Occipital lobe (tissue), 2 donors: Measurements from ENCODE around the gene FGF18. TPM values are rescaled to one million over a fixed set of nuclear protein-coding genes. Genes with fewer than 3 reads are reported as not detected.

Experiments used
- DNase-seq: peaks from one replicate; lab custom pipeline; 2025; lab: John Stamatoyannopoulos, UW
- total RNA-seq: library from RNA; depleted of rRNA; stranded (reverse); fragments of >200 nt; gene quantifications from one replicate; pipeline ENCODE4 v1.2.3, GENCODE V29; 2014

The FGF18 gene
- total RNA-seq, 1 donor from 2014 or later, result 0.62 TPM

DNA sequence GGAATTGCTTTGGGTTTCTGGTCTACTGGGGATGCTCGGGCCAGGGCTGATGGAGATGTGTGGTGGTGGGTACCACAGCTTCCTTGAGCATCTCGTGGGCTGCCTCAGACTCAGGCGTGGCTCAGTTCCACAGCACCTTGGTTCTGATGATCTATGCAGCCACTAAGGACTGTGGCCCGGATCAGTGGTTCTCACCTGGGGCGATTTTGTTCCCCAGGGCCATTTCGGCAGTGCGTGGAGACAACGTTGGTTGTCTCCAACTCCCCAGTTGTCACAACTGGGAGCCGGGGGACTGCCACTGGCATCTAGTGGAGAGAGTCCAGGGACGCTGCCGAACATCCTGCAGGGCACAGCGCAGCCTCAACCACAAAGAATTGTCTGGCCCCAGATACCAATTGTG lies 47.7 kb downstream of the FGF18 start:
- no peak for DNase-seq

GRCh38 chr5:171469326-171469725 lies 49.9 kb downstream of the FGF18 start:
- no peak for DNase-seq

DNA sequence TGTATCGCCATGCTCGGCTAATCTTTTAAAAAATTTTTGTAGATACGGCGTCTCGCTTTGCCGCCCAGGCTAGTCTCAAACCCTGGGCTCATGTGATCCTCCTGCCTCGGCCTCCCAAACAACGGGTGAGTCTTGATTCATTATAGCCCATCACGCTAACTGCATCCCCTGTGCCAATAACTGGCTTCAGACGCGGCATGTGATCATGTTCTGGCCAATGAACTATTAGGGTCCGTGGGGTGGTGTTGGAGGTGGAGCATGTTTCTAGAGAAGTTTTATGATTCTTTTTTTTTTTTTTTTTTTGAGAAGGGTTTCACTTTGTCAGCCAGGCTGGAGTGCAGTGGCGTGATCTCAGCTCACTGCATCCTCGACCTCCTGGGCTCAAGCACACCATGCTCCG lies 51.0 kb downstream of the FGF18 start:
- no peak for DNase-seq

- no peak for DNase-seq
Measured at GRCh38 chr5:171474230-171474813, 54.9 kb downstream of the FGF18 start.

- DNase-seq, result no peak
Measured at GRCh38 chr5:171475596-171475995, 56.1 kb downstream of the FGF18 start.

- DNase-seq, result no peak
Measured at GRCh38 chr5:171476701-171477100, 57.3 kb downstream of the FGF18 start.

DNA sequence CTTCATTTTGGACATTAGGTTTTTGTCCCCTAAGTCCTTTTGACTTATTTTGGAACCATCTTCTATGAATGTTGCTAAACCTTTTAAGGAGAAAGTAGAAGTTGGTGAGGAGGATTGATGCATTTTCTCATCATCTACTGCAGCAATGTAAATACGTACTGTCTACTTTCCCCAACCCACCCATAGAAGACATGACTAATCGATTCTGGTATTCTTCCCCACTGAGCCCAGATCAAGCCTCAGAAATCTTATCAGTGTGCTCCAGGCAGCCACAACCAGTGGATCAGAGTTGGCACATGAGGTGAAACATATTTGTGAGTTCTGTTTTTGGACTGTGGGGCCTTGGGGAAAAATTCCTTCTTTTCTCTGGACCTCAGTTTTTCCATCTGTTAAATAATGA lies 57.7 kb downstream of the FGF18 start:
- DNase-seq, result no peak

DNA sequence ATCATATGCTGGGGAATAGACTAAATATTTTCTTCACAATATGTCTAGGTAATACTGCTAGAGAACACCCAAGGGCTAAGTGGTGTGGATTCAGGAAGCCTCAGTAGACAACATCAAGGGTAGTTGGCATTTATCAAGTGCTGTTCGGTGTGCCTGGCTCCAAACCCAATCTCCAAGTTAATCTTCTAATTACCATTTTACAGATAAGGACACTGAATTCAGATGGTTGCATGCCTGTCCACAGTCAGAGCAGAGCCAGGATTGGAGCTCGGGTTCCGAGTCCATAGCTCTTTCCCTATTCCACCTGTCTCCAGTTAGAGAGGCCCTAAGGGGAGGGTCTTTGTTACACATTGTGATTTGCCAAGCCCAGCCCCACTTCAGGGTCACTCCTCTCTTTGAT lies 58.2 kb downstream of the FGF18 start:
- no peak for DNase-seq

DNA sequence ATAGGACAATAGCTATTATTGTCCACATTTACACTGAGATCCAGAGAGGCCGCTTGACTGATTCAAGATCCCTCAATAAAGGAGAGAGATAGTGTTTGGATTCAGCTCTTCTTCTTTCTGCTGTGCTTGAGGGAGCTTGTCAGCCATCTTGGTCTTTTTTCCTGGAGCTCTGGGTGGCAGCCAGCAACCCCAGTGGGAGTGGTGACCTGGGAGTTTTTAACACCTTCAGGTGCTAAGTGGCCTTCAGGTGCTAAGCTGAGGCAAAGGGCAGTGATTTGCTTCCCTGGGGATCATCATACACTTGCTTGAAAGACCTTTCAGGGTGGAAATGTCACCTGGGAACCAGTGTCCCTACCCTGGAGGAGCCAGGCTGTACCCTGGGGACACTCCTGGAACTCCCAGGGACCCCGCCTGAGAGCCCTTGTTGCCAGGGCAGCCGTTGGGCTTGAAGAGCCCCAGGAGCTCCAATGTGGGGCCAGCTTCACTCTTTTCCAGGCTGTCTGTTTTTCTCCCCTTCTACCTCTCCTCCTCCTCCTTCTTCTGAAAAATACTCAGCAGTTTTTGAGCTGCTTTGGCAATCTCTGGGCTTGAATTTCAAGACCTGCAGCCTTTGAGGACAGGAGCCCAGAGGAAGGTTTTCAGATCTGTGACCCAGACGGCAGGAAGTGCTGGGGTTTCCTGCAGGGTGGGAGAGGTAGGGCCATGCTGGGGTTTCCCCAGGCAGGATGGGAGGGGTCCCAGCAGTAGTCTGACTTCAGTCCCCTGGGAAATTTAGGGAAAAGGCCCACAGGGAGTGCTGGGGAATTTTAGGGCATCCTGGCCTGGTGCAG lies 59.7 kb downstream of the FGF18 start:
- no peak for DNase-seq

GRCh38 chr5:171479776-171480125 lies 60.3 kb downstream of the FGF18 start:
- no peak for DNase-seq

- DNase-seq, result no peak
Measured at GRCh38 chr5:171480239-171480638, 60.8 kb downstream of the FGF18 start.

DNA sequence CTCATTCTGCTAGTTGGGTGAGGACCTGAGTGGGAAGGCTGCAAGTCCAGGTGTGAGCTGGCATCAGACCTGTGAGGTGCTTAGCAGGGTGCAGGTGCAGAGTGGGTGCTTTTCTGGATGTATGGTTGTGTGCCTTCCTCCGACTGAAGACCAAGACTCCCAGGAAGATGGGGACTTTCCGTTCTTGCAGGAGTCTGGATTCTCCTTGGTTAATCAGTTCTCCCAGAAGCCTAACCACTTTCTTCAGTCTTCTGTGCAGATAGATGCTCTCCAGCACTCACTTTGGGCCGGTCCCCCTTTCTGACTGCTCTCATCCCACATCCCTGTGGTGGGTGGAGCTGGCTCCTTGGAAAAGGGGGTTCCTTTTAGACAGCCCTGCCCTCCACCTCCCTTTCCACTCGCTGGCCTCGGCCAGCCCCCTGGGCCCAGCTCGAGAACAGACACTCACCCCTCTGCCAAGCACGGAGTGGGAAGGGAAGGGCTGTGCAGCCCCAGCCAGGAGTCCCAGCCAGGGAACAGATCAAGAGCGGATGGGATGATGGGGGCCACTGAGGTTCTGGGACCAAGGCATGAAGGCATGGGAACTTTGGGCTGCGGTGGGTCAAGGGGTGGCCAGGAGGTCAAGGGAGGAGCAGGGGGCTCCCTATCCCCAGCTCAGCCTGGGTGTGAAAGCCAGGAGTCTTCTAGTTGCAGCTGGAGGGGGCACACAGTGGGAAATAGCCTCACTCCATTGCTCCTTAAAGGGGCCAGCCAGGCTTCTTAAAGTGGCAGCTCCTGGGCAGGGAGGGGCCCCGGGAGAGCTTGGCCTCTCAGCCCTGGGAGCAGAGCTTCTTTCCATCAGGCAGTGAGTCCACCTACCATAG lies 62.4 kb downstream of the FGF18 start:
- no peak for DNase-seq

- no peak for DNase-seq
Measured at GRCh38 chr5:171482434-171482730, 62.9 kb downstream of the FGF18 start.

GRCh38 chr5:171483551-171484135 lies 64.2 kb downstream of the FGF18 start:
- DNase-seq, result no peak

- no peak for DNase-seq
Measured at GRCh38 chr5:171484460-171484899, 65.0 kb downstream of the FGF18 start.

- no peak for DNase-seq
Measured at GRCh38 chr5:171485668-171486067, 66.2 kb downstream of the FGF18 start.

DNA sequence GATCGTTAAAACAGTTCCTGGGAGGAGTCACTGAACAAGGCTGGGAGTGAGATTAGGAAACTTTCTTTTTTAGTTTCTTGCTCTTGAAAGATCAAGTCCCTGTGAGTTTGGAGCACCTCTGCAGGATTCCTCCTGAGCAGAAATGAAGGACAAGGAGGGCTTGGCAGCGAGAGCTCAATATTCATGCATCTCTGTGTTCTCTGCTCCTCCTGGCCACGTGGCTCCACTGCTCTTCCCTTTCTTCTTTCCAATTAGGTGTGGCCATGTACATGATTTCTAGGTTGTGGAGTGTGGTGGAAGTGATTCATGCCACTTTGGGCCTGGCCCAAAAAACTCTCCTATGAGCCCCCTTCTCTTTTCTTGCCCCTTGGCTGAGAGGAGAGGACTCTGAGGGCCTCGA lies 67.2 kb downstream of the FGF18 start:
- DNase-seq, result no peak

GRCh38 chr5:171488876-171489275 lies 69.4 kb downstream of the FGF18 start:
- no peak for DNase-seq

GRCh38 chr5:171492781-171493180 lies 73.3 kb downstream of the FGF18 start:
- no peak for DNase-seq

DNA sequence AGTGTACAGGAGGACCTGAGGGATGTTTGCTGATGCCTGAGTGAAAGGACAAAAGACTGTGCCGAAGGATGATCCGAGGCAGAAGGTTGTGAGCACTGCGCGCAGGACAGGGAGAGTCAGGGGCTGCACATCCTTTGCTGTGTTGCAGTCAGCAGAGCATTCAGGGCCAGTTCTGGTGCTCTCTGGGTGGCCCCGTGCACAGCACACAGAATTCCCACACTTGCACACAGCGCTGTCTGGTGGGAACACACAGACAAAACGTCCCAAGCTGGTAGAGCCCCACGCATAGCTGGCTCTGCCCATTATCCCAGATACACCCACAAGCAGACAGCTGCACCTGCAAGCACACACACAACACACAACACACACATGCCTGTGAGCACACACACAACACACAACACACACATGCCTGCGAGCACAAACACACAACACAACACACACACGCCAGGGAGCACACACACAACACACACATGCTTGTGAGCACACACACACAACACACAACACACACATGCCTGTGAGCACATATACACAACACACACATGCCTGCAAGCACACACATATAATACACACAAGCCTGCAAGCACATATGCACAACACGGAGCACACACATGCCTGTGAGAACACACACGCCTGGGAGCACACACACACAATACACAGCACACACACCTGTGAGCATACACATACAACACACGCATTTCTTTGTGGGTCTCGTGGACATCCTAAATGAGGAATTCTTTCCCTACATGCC lies 74.4 kb downstream of the FGF18 start:
- no peak for DNase-seq

GRCh38 chr5:171494452-171495121 lies 75.1 kb downstream of the FGF18 start:
- DNase-seq, result no peak
